Measurements from ENCODE around the gene LRP1B. TPM values are rescaled to one million over a fixed set of nuclear protein-coding genes. Genes with fewer than 3 reads are reported as not detected.

Gene LRP1B
- total RNA-seq, 2 donors from 2014 or later: 0.52 to 3.0 TPM

DNA sequence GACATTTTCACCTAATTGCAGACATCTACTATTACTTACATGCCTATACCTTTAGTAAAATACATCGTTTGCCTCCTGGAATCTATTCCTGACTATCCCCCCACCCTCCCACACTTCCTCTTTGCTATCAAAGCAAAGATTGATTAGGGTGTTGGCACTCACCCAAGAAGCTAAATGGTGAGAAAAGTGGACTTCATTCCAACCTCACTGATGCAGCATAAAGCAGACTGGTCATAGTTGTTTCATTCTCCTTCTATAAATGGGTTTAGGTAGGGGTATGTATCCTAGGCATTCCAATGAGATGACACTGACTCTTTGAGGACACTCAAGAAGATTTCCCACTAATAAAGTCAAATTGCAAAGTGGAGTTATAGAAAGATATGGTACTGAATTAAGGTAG lies 97.4 kb downstream of the LRP1B start:
- no peak overlapping the region for H3K4me3 ChIP-seq
- H3K9me3 ChIP-seq: no peaks in the 10 kb centered on the region
- ATAC-seq (no peak), DNase-seq (no peak)
- no peaks in the 10 kb centered on the region for H3K4me1 ChIP-seq
- intact Hi-C loops (cut with DNase I): no loop called here
- H3K36me3 ChIP-seq (replicated peaks in 1 of 2; ENCODE audit: insufficient read depth in 1 of 2, low read depth in 2 of 2): no peaks in the 10 kb centered on the region
- TF ChIP-seq, protein P1, sequence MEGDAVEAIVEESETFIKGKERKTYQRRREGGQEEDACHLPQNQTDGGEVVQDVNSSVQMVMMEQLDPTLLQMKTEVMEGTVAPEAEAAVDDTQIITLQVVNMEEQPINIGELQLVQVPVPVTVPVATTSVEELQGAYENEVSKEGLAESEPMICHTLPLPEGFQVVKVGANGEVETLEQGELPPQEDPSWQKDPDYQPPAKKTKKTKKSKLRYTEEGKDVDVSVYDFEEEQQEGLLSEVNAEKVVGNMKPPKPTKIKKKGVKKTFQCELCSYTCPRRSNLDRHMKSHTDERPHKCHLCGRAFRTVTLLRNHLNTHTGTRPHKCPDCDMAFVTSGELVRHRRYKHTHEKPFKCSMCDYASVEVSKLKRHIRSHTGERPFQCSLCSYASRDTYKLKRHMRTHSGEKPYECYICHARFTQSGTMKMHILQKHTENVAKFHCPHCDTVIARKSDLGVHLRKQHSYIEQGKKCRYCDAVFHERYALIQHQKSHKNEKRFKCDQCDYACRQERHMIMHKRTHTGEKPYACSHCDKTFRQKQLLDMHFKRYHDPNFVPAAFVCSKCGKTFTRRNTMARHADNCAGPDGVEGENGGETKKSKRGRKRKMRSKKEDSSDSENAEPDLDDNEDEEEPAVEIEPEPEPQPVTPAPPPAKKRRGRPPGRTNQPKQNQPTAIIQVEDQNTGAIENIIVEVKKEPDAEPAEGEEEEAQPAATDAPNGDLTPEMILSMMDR (IDR thresholded peaks at IDR 0.05): no peak
- no peak for TF ChIP-seq POLR2A (IDR thresholded peaks at IDR 0.05)
- 3 to 9% methylated on average over 1 of the region's 1 CpG for WGBS, 2 donors
- H3K27ac ChIP-seq: no peak overlapping the region
- H3K27me3 ChIP-seq: no peaks in the 10 kb centered on the region

DNA sequence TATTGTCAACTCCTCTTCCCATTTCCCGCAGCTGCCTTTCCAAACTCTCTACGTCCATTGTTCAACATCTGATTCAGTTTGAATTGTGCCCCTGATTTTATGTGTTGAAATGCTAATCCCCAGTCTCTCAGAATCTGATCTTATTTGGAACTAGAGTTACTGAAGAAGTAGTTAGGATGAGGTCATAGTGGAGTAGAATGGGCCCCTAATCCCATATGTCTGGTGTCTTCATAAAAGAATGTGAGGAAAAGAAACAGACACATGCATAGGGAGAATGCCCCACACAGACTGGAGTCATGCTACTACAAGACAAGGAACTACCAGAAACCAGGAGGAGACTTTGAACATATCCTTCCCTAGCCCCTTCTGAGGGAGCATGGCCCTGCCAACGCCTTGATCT lies 99.2 kb downstream of the LRP1B start:
- intact Hi-C loops (cut with DNase I): no loop called here
- WGBS, 2 donors: 61 to 72% methylated on average over 3 of the region's 3 CpGs
- no peak for DNase-seq
- Histone ChIP-seq H3K9me3 (no peaks in the 10 kb centered on the region), H3K4me1 (no peaks in the 10 kb centered on the region), H3K27me3 (no peaks in the 10 kb centered on the region), H3K4me3 (no peak overlapping the region), H3K36me3 (replicated peaks in 1 of 2; ENCODE audit: insufficient read depth in 1 of 2, low read depth in 2 of 2) (no peaks in the 10 kb centered on the region), H3K27ac (no peak overlapping the region)
- no peak for TF ChIP-seq POLR2A (IDR thresholded peaks at IDR 0.05)
- TF ChIP-seq, protein P1 (IDR thresholded peaks at IDR 0.05): no peak
- no peak for ATAC-seq

DNA sequence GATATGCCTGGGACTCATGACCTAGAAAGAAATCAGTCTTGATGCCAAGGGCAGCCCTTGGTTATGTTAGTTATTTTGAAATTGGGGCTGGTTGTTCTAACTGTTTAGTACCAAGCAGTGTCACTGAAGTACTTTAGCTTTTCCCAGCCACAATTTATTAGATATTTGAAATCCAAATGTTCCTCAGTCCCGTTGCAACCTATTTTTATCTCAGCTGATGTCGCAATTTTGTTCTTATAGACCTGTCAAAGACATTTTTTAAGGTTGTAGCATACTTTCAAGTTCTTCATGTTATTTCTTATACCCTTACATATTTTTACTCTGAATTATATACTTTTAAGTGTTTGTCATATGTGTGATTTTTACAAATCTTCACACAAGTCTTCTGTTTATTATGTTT lies 100.1 kb downstream of the LRP1B start:
- WGBS, 2 donors: 43 to 52% methylated on average over 2 of the region's 2 CpGs
- Histone ChIP-seq H3K27me3 (no peaks in the 10 kb centered on the region), H3K27ac (no peak overlapping the region)

DNA sequence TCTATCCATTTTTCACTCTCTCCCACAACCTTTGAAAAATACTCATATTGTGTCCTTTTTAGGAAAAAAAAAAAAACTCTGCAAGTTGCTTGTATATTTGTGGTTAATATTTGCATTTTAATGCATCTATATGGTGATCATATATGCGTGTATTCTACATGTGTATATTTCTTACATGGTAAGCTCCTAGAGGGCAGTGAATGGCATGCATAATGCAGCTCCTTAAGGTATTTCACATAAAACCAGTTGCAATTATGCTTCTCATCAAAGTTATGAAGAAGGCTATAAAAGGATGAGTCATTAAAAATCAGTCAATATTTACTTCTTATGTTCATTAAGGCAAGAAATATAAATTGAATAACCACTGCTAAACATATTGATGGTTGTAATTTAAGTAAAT lies 100.8 kb downstream of the LRP1B start:
- WGBS, 2 donors: 78 to 83% methylated on average over 1 of the region's 1 CpG
- no peak overlapping the region for H3K4me3 ChIP-seq
- no peak overlapping the region for H3K27ac ChIP-seq
- H3K4me1 ChIP-seq: no peaks in the 10 kb centered on the region
- H3K36me3 ChIP-seq (replicated peaks in 1 of 2; ENCODE audit: insufficient read depth in 1 of 2, low read depth in 2 of 2): no peaks in the 10 kb centered on the region
- no peaks in the 10 kb centered on the region for H3K9me3 ChIP-seq
- DNase-seq: no peak
- intact Hi-C loops (cut with DNase I): no loop called here
- H3K27me3 ChIP-seq: no peaks in the 10 kb centered on the region
- ATAC-seq: no peak
- no peak for TF ChIP-seq POLR2A (IDR thresholded peaks at IDR 0.05)
- TF ChIP-seq, protein P1 (IDR thresholded peaks at IDR 0.05): no peak

More for the DNA sequence above, 100.1 kb downstream of the LRP1B start:
- no peak for TF ChIP-seq POLR2A (IDR thresholded peaks at IDR 0.05)
- TF ChIP-seq, protein P1 (IDR thresholded peaks at IDR 0.05): no peak
- Histone ChIP-seq H3K9me3 (no peaks in the 10 kb centered on the region), H3K4me1 (no peaks in the 10 kb centered on the region), H3K36me3 (replicated peaks in 1 of 2; ENCODE audit: insufficient read depth in 1 of 2, low read depth in 2 of 2) (no peaks in the 10 kb centered on the region), H3K4me3 (no peak overlapping the region)
- ATAC-seq: no peak
- intact Hi-C loops (cut with DNase I): no loop called here
- DNase-seq: no peak

DNA sequence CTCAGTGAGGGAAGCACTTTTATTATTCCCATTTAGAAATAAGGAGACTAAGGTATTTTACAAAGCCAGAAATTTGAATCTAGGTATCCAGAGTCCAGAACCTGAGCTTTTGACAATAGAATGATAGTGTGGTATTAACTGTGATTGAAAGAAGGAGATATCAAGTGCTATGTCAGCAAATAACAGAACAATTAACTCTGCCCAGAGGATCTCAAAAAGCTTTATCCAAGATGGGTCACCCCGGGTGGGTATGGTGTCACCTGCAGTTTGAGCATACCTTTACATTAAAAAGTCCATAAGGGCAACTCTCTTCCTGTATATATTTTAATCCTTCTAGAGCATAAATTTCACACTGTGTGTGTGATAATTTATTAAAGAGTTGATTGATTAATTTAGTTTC lies 105.4 kb downstream of the LRP1B start:
- H3K9me3 ChIP-seq: no peaks in the 10 kb centered on the region
- no peak for DNase-seq
- no peak overlapping the region for H3K27ac ChIP-seq
- no peaks in the 10 kb centered on the region for H3K4me1 ChIP-seq
- H3K27me3 ChIP-seq: no peaks in the 10 kb centered on the region
- intact Hi-C loops (cut with DNase I): no loop called here
- no peak overlapping the region for H3K4me3 ChIP-seq
- WGBS, 2 donors: 37 to 64% methylated on average over 1 of the region's 1 CpG
- TF ChIP-seq, protein P1 (IDR thresholded peaks at IDR 0.05): no peak
- no peak for TF ChIP-seq POLR2A (IDR thresholded peaks at IDR 0.05)
- no peaks in the 10 kb centered on the region for H3K36me3 ChIP-seq (replicated peaks in 1 of 2; ENCODE audit: insufficient read depth in 1 of 2, low read depth in 2 of 2)
- no peak for ATAC-seq
